Stimulated activated CD8-positive, alpha-beta memory T cell treated with anti-CD3 and anti-CD28 coated beads, Interleukin-15, amount 100 ng/mL, for 24 hours (primary cell): ENCODE results near the gene PLA2G4A.

Experiments
- DNase-seq: peaks from one replicate; pipeline ENCODE4 v3.0.0-alpha.2; 2020; ENCODE audit warnings: low read depth

Gene PLA2G4A

DNA sequence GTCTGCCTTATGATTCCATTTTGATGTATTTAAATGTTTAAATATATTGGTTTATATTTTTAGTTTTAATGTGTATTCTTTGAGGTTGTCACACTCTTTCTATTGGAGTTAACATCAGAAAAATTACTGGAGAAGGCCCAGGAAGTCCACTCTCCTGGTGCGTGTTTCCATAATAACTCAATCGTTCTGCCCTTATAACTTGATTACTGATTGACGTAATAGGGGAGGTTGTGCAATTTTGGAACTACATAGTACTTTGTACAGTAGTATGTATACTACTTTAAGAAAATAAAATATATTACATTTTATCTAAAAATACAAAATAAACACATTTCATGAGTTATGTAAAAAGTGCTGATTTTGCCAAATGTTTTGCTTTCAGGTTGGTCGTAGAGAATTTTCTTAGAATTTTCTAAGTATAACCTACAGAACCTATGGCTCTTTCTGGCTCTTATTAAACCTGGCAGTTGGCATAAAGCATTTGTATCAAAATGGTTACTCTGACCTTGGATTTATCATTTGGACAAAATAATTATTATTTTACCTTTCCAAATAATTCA lies 5.7 kb downstream of the PLA2G4A start:
- no peak for DNase-seq

- no peak for DNase-seq
Measured at GRCh38 chr1:186835448-186835847, 6.7 kb downstream of the PLA2G4A start.

DNA sequence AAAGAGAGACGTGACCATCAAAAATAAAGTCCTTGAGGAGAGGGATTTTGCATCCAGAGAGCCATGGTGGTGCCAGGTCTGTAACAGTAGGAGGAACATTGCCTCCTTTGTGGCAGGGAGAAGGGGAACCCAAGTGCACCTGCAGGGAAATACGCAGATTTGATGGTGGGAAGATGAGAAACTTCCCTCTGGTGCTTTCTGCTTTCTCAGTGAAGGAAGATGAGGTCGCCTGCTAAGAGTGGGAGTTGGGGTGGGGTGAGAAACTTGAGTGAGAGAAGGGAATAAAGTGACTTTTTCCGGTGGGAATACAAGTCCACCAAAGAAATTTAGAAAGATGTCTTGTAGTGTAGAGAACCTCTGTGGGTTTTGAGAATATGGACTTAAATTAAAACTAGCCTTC lies 9.1 kb downstream of the PLA2G4A start:
- DNase-seq: no peak

GRCh38 chr1:186838380-186839040 lies 9.8 kb downstream of the PLA2G4A start:
- DNase-seq: no peak

- no peak for DNase-seq
Measured at GRCh38 chr1:186839041-186839400, 10.3 kb downstream of the PLA2G4A start.

DNA sequence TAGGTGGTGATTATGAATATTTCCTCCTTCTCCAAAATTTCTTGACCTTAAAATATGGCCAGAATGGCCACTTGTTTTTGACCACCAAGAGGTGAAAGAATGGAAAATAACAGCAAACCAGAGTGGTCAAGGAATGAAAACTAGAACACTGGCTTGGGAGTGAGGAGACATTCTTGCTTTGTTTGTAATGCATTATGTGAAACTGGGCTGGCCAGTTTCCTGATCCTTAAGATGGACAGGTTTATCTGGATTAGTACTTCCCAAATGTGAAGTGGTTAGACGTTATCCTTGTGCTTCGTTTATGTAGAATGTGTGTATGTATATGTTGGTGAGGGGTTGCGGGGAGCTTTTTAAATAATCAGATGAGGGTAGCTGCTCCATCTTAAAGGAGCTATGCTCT lies 12.8 kb downstream of the PLA2G4A start:
- no peak for DNase-seq

- no peak for DNase-seq
Measured at GRCh38 chr1:186842547-186842946, 13.8 kb downstream of the PLA2G4A start.

GRCh38 chr1:186843226-186843625 lies 14.5 kb downstream of the PLA2G4A start:
- DNase-seq: no peak

DNA sequence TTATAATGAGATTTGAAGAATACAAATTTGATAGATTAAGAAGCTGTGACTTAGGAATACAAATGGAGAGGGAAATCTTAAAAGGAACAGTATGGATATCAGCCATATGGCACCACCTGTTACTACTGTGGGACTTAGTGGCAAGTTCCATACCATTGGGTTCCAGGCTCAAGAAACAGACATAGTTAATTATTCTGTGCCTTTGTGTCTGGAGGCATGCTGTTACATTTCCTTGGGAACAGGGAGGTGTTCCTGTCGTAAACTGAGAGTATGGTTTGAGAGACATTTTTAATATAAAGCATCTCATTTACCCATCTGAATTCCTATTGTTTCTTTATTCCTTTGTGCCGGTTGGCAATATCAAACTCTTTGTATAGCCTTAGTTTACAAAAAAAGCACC lies 15.2 kb downstream of the PLA2G4A start:
- no peak for DNase-seq

DNA sequence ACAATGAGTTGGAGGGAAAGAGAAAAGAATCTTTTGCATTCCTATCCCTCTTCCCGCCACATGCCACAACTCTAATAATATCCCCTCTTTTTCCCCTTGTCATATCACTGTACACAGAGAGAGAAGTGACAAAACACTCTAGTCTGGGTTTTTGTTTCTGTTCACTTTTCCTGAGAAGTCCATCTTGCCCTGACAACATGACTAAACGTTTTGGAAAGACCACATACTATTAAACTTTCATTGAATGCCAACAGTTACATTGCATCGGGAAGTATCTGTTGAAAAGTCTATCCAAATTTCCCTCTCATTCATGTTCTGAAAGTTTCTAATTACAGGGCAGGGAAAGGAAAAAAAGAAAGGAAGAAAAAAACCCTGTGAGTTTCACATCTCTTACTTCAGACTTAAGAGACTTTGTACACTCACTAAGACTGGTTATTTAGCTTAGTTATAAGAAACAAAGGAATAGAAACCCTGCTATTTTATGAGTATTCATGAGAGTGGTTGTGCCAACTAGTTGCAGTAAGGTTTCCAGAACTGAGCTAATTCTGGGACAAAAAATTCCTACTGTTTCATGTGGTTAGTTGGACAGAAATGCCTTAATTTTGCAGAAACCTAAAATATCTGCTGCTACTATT lies 16.9 kb downstream of the PLA2G4A start:
- DNase-seq: no peak

GRCh38 chr1:186848509-186849130 lies 19.9 kb downstream of the PLA2G4A start:
- no peak for DNase-seq

DNA sequence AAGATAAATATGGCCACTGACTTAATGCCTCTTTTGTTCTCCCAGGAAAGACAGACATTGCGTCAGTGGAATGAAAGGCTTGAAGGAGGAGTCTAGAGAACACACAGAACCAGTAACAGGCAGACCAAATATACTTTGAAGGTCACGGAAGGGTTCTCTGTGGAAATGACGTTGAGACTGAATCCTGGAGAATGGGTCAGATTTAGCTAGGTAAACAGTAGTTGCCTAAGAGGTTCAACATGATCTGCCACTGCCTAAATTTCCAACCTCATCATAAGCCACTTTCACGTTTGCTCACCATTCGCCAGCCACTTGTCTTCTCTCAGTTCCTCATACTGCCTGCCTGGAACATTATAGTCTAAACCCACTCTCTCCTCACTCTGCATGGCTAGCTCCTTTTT lies 20.5 kb downstream of the PLA2G4A start:
- no peak for DNase-seq

DNA sequence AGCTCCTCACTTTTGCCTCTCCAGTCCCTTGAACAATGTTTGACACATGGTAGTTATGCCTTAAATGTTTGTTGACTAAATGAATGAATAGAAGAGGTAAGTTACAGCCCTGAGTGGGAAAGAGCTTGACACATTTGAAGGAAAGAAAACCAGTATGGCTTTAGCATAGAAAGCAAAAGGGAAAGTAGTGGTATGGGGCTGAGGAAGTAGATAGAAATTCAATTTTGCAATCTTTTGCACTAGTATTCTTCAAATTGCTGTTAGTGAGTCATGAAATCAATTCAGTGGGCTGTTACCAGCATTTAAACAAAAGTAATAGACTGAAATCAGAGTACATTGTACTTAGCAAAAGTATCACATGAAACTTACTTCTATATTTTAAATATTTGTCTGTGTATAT lies 21.1 kb downstream of the PLA2G4A start:
- no peak for DNase-seq

- DNase-seq: no peak
Measured at GRCh38 chr1:186854102-186854501, 25.4 kb downstream of the PLA2G4A start.

DNA sequence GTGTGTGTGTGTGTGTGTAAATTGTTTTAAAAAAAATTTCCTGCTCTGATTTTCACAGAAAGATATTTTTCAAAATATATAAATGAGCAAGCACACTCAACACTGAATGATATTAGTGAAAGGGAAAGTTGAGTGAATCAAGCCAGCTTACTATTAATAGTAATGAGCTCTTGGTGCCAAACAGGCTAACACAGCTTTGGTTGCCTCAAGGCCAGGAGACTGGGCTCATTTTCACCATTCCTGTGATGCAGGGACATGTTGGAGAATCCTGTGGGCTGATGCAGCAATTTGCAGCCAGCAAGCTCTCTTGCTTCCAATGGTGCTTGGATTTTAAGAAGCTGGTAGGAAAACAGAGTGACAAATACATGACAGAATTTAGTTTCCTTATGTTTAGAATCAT lies 30.2 kb downstream of the PLA2G4A start:
- no peak for DNase-seq

DNA sequence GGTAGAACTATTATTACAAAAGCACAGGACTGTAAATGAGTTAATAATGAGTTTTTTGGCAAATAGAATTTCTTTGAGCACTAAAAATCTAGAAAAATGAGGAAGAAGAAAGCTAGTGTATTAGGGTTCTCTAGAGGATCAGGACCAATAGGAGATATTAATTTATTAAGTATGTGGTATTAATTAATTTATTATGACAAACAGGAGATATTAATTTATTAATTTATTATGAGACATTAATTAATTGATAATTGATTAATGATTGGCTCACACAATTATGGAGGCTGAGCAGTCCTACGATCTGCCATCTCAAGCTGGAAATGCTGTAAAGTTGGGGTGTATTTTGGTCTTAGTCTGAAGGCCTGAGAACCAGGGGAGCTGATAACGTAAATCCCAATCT lies 31.2 kb downstream of the PLA2G4A start:
- no peak for DNase-seq

DNA sequence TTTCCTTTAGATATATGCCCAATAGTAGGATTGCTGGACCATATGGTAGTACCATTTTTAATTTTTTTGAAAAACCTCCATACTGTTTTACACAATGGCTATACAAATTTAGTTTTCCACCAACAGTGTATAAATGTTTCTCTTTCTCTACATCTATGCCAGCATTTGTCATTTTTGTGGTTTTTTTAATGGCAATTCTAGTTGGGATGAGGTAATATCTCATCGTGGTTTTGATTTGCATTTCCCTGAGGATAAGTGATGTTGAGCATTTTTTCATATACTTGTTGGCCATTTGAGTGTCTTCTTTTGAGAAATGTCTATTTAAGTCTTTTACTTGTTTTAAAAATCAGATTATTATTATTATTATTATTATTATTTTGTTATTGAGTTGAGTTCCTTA lies 35.5 kb downstream of the PLA2G4A start:
- no peak for DNase-seq

- DNase-seq: no peak
Measured at GRCh38 chr1:186865253-186865652, 36.5 kb downstream of the PLA2G4A start.

GRCh38 chr1:186865857-186866256 lies 37.1 kb downstream of the PLA2G4A start:
- DNase-seq: no peak

- no peak for DNase-seq
Measured at GRCh38 chr1:186869526-186870228, 40.9 kb downstream of the PLA2G4A start.

GRCh38 chr1:186871784-186872183 lies 43.0 kb downstream of the PLA2G4A start:
- no peak for DNase-seq

GRCh38 chr1:186872291-186872690 lies 43.5 kb downstream of the PLA2G4A start:
- no peak for DNase-seq

DNA sequence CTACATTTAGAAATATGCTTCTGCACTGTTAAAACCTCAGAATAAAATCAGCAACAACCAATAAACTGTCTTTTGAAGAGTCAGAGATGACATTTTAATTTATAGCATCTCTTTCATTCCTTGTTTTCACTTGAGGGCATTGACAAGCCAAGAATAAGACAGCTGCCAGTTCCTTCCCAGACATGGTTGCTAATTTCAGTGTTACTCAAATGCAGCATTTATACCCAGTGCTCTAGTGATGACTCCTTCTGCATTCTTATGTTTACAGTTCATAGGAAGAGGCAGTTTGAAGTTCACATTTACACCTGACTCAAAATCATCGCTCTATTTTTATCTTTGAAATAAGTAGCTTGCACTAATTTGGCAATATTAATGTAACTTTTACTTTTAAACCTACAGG lies 44.9 kb downstream of the PLA2G4A start:
- DNase-seq: no peak
